DMS53 treated with DMSO at 0.1 percent for 48 hours (cell line): ENCODE measurements around the gene ZC3H10.
"Not testable (repeated sequence)": the region's sequence is repeated elsewhere in the genome, so short reads cannot be mapped to it uniquely, and the experiment has no call there.

Source experiments
- DNase-seq: peaks from one replicate; lab custom pipeline; 2025; ENCODE audit not compliant: unreplicated experiment; lab: John Stamatoyannopoulos, UW

ZC3H10 gene

DNA sequence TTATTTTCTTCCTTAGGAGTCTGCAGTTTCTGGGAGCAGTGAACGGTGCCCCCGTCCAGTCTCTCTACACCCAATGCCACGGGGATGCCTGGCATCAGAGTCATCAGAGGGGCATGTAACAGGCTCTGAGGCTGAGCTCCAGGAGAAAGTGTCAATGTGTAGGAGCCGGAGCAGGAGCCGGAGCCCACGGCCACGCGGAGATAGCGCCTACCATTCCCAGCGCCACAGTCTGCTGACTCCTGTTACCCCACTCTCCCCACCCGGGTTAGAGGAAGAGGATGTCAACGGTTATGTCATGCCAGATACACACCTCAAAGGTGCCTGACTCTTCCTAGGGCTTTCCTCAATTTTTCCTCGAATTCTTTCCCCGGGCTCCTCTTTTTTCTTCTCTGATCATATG lies 17.0 kb upstream of the ZC3H10 start:
- DNase-seq = no peak

GRCh38 chr12:56102683-56103065 lies 15.4 kb upstream of the ZC3H10 start:
- no peak for DNase-seq

GRCh38 chr12:56103066-56103711 lies 14.9 kb upstream of the ZC3H10 start:
- no peak for DNase-seq

GRCh38 chr12:56103823-56104108 lies 14.3 kb upstream of the ZC3H10 start:
- DNase-seq = no peak

DNA sequence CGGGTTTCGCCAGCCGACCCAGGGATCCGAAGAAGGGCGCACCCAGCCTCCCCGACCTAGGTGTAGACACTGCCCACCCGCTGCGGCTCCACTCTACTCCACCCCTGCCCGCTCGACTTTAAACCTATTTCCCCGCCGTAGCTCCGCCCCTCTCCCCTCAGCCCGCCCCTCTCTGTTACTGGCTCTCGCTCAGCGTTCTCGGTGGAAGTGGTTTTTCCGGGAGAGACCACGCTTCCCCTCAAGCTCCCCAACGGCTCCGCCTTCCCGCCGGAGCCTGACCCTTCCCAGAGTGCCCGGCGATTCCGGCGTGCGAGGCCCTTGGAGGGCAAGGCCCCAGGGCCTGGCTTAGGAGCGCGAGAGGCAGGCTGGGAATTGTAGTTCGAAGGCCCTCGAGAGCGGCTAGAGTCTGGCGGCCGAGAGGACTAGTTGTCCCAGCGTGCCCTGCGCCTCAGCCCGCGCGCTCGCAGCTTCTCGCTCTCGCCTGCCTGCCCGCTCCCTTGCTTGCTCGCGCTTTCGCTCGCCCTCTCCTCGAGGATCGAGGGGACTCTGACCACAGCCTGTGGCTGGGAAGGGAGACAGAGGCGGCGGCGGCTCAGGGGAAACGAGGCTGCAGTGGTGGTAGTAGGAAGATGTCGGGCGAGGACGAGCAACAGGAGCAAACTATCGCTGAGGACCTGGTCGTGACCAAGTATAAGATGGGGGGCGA lies 13.8 kb upstream of the ZC3H10 start, which contains the start of gene PA2G4:
PA2G4 (plus strand) TSS at position 451 of the 706 bp plus-strand sequence; CDS start at position 630, 179 bp downstream.
- peak; percentile 98 for DNase-seq

GRCh38 chr12:56104815-56105608 lies 13.1 kb upstream of the ZC3H10 start:
- DNase-seq = no peak

DNA sequence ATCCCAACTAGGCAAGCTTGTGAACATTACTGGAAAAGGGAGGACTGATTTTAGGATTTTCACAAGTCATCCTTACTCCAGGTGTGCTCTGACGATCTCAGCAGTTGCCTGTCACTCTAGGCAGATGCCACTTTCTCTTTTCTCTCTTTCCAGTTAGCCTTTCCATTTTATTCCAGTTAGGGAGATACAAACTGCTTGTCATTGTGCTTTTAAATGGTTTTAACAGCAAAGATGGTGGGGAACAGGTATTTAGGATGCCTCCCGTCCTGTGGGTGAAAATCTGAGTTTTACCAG lies 12.5 kb upstream of the ZC3H10 start:
- no peak for DNase-seq

- DNase-seq = no peak
Observed at GRCh38 chr12:56107242-56107641, 10.8 kb upstream of the ZC3H10 start.

GRCh38 chr12:56110571-56110970 lies 7.5 kb upstream of the ZC3H10 start:
- no peak for DNase-seq

- DNase-seq = no peak
Observed at GRCh38 chr12:56114084-56114483, 4.0 kb upstream of the ZC3H10 start.

DNA sequence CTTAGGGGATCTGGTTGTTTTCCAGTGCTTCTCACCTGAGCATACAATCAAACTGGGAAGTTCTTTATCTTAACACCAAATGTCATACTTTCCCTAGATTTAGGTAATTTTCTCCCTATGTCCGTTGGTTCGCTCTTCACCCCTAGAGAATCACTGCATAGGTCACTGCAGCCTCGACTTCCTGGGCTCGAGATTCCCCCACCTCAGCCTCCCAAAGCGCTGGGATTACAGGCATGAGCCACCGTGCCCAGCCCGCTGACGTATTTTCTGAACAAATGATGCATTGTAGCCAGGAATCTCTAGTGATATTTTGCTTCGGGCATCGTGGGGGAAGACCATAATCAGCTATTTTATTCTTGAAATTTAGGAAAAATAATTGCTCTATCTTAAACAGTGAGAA lies 2.7 kb upstream of the ZC3H10 start:
- no peak for DNase-seq

DNA sequence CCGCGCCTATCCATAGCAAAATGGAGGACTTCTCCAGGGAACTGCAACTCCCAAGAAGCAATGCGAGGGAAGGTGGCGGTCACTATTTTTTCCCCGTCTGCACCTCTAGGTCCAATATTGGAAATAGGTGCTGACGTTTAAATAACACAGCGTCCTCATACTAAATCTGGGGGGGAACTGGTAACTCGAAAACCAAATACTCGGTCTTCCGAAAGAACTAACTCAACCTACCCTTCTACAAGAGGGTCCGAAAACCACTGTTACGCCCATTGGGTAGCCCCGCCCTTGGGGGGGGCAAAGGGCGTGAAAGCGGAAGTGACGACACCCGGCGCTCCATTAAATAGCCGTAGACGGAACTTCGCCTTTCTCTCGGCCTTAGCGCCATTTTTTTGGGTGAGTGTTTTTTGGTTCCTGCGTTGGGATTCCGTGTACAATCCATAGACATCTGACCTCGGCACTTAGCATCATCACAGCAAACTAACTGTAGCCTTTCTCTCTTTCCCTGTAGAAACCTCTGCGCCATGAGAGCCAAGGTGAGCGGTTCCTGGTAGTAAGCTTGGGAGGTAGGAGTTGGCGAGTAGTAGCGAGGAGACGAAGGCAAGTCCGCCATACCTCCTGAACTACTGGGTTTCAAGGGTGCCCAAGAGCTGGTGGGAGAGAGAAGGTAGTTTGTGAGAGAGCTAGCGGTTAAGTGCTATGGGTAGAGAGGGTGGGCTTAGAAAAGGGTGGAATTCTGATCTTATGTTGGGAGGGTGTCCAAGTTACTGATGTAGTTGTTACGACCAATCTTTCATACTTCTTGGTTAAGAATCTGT lies 1.6 kb upstream of the ZC3H10 start, which contains the start of gene RPL41:
RPL41 (plus strand) TSS at position 367 of the 815 bp plus-strand sequence.
- DNase-seq = peak; percentile 96

- not testable (repeated sequence) for DNase-seq
Observed at GRCh38 chr12:56117082-56117706, 872 bp upstream of the ZC3H10 start.

DNA sequence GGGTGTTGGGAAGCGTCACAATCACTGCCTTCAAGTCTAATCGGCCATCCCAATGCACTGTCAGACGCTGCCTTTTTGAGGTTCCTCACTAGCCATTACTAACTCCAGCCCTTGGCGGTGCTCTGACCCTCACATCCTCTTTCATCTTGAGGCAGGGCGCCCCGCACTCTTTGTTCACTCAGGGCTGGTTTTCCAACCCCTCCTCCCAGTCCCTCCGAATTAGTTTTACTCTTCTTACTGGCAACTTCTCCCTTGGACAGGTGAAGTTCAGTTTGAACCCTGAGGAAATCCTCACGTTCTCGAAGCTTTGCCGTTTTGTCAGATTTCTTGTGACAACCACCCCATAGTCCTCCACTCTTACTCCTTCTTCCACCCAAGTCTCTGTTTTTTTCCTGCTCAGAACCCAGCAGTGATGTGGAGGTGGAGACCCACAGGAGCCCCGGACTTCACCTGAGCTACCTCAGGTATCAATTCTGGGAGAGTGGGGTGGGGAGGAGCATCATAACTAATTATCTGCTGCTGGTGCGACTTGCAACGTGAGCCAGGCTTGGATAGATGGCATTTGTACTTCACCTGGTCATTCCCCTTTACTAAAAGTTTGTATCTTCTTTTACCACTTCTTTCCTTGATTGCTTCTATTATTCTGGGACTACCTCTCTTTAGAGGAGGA lies 757 bp downstream of the ZC3H10 start:
- no peak for DNase-seq

- DNase-seq = peak; percentile 79
Observed at GRCh38 chr12:56119361-56119796, 1.3 kb downstream of the ZC3H10 start.

DNA sequence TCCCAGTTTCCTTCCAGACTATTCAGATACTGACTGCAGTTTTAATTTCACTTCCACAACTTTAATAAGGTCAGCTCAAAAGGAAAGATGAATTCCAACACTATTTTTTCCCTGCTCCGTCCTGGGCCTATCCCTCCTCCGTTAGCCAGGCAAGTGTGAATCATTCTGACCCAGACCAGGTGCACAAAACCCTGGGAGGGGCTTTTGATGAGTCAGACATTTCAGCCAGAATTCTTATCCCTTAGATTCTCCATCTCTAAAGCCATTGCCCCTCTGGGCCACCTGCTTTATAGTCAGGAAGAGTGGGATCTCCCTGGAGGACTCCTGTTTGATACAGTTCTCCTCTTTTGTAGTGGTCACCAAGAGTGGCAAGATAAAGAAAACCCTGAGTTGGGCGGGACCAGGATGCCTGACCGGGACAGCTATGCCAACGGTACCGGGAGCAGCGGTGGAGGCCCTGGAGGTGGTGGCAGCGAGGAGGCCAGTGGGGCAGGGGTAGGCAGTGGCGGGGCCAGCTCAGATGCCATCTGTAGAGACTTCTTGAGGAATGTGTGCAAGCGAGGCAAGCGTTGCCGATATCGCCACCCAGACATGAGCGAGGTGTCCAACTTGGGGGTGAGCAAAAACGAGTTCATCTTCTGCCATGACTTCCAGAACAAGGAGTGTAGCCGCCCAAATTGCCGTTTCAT lies 2.2 kb downstream of the ZC3H10 start:
- DNase-seq = no peak

DNA sequence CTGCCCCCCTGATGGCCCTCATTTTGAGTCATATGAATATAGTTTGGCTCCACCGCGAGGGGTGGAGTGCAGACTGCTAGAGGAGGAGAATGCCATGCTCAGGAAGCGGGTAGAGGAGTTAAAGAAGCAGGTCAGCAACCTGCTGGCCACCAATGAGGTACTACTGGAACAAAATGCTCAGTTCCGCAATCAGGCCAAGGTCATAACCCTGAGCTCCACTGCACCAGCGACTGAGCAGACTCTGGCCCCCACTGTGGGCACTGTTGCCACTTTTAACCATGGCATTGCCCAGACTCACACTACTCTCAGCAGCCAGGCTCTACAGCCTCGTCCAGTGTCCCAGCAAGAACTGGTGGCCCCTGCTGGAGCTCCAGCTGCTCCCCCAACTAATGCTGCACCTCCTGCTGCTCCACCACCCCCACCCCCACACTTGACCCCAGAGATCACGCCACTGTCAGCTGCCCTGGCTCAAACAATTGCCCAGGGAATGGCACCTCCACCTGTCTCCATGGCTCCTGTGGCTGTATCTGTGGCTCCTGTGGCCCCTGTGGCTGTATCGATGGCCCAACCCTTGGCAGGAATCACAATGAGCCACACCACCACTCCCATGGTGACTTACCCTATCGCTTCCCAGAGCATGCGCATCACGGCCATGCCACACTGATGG lies 3.3 kb downstream of the ZC3H10 start:
- no peak for DNase-seq

DNA sequence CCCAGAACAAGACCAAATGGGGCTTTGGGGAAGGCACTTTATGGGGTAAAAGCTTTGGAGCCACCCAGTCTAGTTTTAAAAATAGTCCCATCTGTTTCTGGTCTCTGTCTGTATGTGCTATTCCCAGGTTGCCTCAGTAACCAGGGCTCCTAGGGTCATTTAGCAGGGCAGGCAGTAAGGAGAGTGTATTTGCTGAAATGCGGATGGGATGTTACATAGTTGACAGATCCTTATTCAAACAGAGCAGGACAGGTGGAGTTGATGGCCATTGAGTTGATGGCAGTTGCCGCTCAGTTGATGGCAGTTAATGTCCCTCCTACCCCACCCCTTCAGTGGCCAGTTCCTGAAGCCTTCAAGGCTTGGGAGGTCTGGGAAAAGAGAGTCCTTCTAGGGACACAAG lies 4.6 kb downstream of the ZC3H10 start:
- DNase-seq = peak; percentile 80

DNA sequence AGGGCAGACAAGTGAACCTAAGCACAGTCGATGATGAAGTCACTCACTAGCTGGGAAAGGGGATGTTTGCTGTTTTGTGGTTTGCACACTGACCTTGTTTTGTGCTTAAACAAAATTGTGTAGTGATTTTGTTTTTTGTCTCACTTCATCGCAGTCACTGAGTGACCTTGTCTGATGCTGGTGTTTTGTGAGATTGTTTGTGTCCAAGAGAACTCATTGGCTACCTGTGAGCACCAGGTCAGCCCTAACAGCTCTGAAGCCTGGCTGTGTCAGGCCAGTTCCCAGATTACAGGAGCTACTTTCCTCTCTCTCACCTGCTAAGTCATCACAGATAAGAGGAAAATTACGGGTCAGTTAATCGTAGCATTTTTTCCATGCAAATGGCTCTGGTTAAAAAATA lies 6.1 kb downstream of the ZC3H10 start:
- DNase-seq = no peak
